ENCODE results near the gene ARHGAP26. TPM values are rescaled to one million over a fixed set of nuclear protein-coding genes. Genes with fewer than 3 reads are reported as not detected.

The ARHGAP26 gene
- total and polyA plus RNA-seq, 2 of the 4 experiments (the other 2 are of a cell fraction) = 0.54 to 0.56 TPM

DNA sequence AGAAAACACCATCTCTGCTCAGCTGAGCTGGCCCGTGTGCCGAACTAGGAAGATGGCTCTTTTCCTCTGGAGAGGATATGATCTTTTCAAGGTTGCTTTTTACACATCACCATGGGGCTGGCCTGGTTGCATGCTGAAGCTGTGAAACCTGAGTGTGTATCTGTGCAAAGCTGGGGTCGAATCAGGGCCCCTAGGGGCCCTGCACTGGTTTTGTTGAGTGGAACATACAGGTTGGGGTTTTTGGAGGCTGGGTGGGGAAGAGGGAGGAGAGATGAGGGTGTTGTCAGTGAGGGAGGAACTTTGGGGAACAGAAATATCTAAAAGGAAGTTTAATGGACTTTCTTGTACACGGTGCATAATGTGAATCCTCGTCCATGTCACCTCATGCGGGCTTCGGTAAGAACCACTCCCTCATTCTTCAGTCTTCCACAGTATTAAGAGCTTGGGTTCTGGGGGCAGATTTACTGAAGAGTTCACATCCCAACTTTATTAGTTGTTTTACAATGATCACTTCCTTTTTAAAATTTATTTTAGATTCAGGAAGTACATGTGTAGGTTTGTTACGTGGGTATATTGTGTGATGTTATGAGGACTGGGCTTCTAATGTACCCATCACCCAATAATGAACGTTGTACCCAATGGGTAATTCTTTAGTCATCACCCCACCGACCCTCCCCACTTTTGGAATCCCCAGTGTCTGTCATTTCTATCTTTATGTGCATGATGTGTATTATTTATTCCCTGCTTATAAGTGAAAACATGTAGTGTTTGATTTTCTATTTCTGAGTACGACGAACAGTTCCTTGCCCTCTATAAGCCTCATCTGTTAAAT lies 395.1 kb downstream of the ARHGAP26 start:
- H2BK20ac ChIP-seq (ENCODE audit: low read depth, low read length) = no peak overlapping the region
- no peak overlapping the region for H2BK5ac ChIP-seq (ENCODE audit: low read depth, low read length, poor library complexity, severe bottlenecking)
- ATAC-seq (ENCODE audit: low read depth) = no peak
- no peak overlapping the region for H3K56ac ChIP-seq (ENCODE audit: extremely low read depth, insufficient read depth, low read length)
- no peak overlapping the region for H2BK15ac ChIP-seq (ENCODE audit: low read depth, low read length)
- H2AFZ ChIP-seq (replicated peaks; ENCODE audit: low read length, poor library complexity) = no peak overlapping the region
- intact Hi-C loops (cut with micrococcal nuclease) (no loop called here), in situ Hi-C loops (cut with MboI; ENCODE audit: low sequenced_read_pairs) (no loop called here), dilution Hi-C loops (cut with HindIII; ENCODE audit: low sequenced_read_pairs, unreplicated experiment) (no loop called here)
- H3K4me2 ChIP-seq (ENCODE audit: low read depth, low read length) = no peak overlapping the region
- no peak overlapping the region for H3K23ac ChIP-seq (ENCODE audit: low read depth, low read length)
- no peak overlapping the region for H2AK5ac ChIP-seq (ENCODE audit: low read depth, low read length)
- no peak overlapping the region for H2AK9ac ChIP-seq (replicated peaks; ENCODE audit: low read depth, low read length, poor library complexity)
- BruUV-seq (replicated peaks) = no TSS peak
- no peaks in the 10 kb centered on the region for H3K36me3 ChIP-seq (ENCODE audit: control insufficient read depth, insufficient read depth, low read length)
- no peak overlapping the region for H3K9ac ChIP-seq (ENCODE audit: low read depth, low read length)
- no peak for TF ChIP-seq FOS (IDR thresholded peaks at IDR 0.05; ENCODE audit: low read depth, low read length)
- no peak overlapping the region for H4K5ac ChIP-seq (ENCODE audit: low read depth, low read length)
- POLR2A ChIA-PET (ENCODE audit: unreplicated experiment) = no interaction called here
- DNase-seq = no peak
- no peak overlapping the region for H3K14ac ChIP-seq (replicated peaks; ENCODE audit: low read depth, low read length)
- H3K79me1 ChIP-seq (ENCODE audit: low read depth in 1 of 2, low read length in 2 of 2) = no peaks in the 10 kb centered on the region
- no peak overlapping the region for H3K27ac ChIP-seq (ENCODE audit: insufficient read depth, low read length)
- H3K4ac ChIP-seq (ENCODE audit: low read depth, low read length) = no peak overlapping the region
- H4K8ac ChIP-seq (ENCODE audit: low read depth in 2 of 2, low read length in 2 of 2) = no peak overlapping the region
- CTCF ChIA-PET = no interaction called here
- no peak overlapping the region; the same call in 1 of the 2 replicates for H2BK120ac ChIP-seq (ENCODE audit: low read depth, low read length)
- WGBS, 2 experiments (ENCODE audit: extremely low coverage in 2 of 2, insufficient read length in 1 of 2) = 100% methylated on average over 1 of the region's 12 CpGs; no CpG with 5 or more reads in 1 of the 2 experiments
- H3K9me3 ChIP-seq (ENCODE audit: control insufficient read depth, insufficient read depth, low read length) = no peaks in the 10 kb centered on the region
- H3K4me1 ChIP-seq (ENCODE audit: control insufficient read depth, insufficient read depth, low read length) = peaks cover 4% of the 10 kb centered on the region
- no peaks in the 10 kb centered on the region for H4K20me1 ChIP-seq (ENCODE audit: insufficient read depth, low read length)
- H3K18ac ChIP-seq (ENCODE audit: low read depth, low read length) = no peak overlapping the region
- peaks cover 3% of the 10 kb centered on the region; the same call in 1 of the 2 replicates for H3K9me1 ChIP-seq (ENCODE audit: insufficient read depth, low read length)
- no peak overlapping the region for H4K91ac ChIP-seq (ENCODE audit: insufficient read depth, low read depth, low read length)
- H3K27me3 ChIP-seq (ENCODE audit: control insufficient read depth, insufficient read depth, low read length) = no peaks in the 10 kb centered on the region
- no peak overlapping the region for H3K4me3 ChIP-seq (ENCODE audit: insufficient read depth, low read depth, low read length)
